ENCODE measurements around the gene F8A1. TPM values are rescaled to one million over a fixed set of nuclear protein-coding genes. Genes with fewer than 3 reads are reported as not detected.
"Not testable (repeated sequence)": the region's sequence is repeated elsewhere in the genome, so short reads cannot be mapped to it uniquely, and the experiment has no call there.

Gene F8A1
- total RNA-seq, 8 experiments from 2014 or later = 6.2 to 15.1 (median 9.4) TPM

DNA sequence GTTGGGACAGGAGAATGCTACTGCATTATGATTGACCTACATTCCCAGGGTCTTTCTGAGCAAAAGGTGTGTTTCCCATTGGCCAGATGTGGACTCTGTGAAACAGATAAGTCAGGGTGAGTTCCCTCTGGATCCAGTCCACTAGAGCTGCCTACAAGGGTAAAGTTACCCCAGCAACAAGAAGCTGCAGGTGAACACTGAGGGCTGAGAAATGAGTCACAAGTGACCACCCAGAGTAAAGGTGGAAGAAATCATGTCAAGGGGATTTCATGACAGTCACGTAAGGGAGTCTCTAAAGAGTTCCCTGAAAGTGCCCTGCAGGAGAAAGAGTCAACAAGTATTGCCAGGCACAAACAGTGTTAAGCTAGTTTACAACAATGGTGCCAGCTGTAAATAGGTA lies 16.3 kb downstream of the F8A1 start:
- Histone ChIP-seq H3K27ac (no peak overlapping the region), H3K4me3 (no peak overlapping the region), H3K4me1 (replicated peaks in 1 of 2) (no peaks in the 10 kb centered on the region)
- 50% methylated on average over 1 of the region's 1 CpG; no CpG with 5 or more reads in 9 of the 10 experiments for WGBS, 10 experiments
- no peak for ATAC-seq (replicated peaks in 6 of 8)
- in situ Hi-C loops (cut with MboI; ENCODE audit: low pct_unique_long_range_greater_than_20kb in 2 of 9, low sequenced_read_pairs in 9 of 9, unreplicated experiment in 9 of 9) = no loop called here

DNA sequence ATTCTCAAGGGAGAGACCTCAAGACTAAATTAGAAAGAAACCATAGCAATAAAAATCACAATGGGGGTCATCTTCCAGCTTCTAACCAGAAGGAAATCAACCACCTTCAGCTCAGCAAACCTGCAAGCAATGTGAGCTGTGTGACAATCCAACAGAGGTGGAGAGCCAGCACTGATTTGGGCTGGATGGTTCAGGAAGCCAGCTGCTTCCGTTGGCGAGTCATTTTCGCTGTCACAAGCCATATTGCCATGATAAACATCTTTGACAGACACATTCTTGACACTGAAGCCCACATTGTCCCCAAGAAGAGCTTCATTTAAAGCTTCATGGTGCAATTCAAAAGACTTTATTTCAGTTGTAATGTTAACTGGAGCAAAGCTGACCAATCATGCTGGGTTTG lies 22.7 kb downstream of the F8A1 start:
- in situ Hi-C loops (cut with MboI; ENCODE audit: low pct_unique_long_range_greater_than_20kb in 2 of 9, low sequenced_read_pairs in 9 of 9, unreplicated experiment in 9 of 9) = no loop called here
- ATAC-seq (replicated peaks in 6 of 8) = no peak
- Histone ChIP-seq H3K4me1 (replicated peaks in 1 of 2) (no peaks in the 10 kb centered on the region), H3K27ac (no peak overlapping the region), H3K4me3 (no peak overlapping the region)
- WGBS, 10 experiments = 47% methylated on average over 3 of the region's 3 CpGs; no CpG with 5 or more reads in 9 of the 10 experiments

DNA sequence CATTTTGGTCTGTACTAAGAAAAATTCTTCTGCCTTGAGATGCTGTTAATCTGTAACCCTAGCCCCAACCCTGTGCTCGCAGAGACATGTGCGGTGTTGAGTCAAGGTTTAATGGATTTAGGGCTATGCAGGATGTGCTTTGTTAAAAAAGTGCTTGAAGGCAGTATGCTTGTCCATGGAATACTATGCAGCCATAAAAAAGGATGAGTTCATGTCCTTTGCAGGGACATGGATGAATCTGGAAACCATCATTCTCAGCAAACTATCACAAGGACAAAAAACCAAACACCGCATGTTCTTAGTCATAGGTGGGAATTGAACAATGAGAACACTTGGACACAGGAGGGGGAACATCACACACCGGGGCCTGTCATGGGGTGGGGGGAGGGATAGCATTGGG lies 23.9 kb downstream of the F8A1 start:
- in situ Hi-C loops (cut with MboI; ENCODE audit: low pct_unique_long_range_greater_than_20kb in 2 of 9, low sequenced_read_pairs in 9 of 9, unreplicated experiment in 9 of 9); H3K4me1 ChIP-seq (replicated peaks in 1 of 2); H3K27ac ChIP-seq; H3K4me3 ChIP-seq; ATAC-seq (replicated peaks in 6 of 8): not testable (repeated sequence)
- 57 to 90% (median 70%) methylated on average over 2 to 3 of the region's 4 CpGs; no CpG with 5 or more reads in 7 of the 10 experiments for WGBS, 10 experiments

DNA sequence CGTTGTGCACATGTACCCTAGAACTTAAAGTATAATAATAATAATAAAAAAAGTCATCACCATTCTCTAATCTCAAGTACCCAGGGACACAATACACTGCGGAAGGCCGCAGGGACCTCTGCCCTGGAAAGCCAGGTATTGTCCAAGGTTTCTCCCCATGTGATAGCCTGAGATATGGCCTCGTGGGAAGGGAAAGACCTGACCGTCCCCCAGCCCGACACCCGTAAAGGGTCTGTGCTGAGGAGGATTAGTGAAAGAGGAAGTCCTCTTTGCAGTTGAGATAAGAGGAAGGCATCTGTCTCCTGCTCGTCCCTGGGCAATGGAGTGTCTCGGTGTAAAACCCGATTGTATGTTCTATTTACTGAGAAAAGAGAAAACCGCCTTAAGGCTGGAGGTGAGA lies 24.4 kb downstream of the F8A1 start:
- in situ Hi-C loops (cut with MboI; ENCODE audit: low pct_unique_long_range_greater_than_20kb in 2 of 9, low sequenced_read_pairs in 9 of 9, unreplicated experiment in 9 of 9); H3K27ac ChIP-seq; H3K4me3 ChIP-seq; ATAC-seq (replicated peaks in 6 of 8); H3K4me1 ChIP-seq (replicated peaks in 1 of 2): not testable (repeated sequence)
- 50 to 59% methylated on average over 2 of the region's 11 CpGs; no CpG with 5 or more reads in 8 of the 10 experiments for WGBS, 10 experiments

DNA sequence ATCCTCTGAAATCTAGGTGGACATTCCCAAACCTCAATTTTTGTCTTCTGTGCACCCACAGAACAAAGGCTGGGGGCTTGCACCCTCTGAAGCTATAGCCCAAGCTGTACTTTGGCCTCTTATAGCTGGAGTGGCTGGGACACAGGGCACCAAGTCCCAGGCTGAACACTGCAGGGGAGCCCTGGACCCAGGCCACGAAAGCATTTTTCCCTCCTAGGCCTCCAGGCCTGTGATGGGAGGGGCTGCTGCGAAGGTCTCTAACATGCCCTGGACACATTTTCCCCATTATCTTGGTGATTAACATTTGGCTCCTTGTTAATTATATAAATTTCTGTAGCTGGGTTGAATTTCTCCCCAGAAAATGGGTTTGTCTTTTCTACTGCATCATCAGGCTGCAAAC lies 27.9 kb downstream of the F8A1 start:
- no peak overlapping the region for H3K4me3 ChIP-seq
- H3K4me1 ChIP-seq (replicated peaks in 1 of 2) = no peaks in the 10 kb centered on the region
- ATAC-seq (replicated peaks in 6 of 8) = no peak
- in situ Hi-C loops (cut with MboI; ENCODE audit: low pct_unique_long_range_greater_than_20kb in 2 of 9, low sequenced_read_pairs in 9 of 9, unreplicated experiment in 9 of 9) = no loop called here
- no peak overlapping the region for H3K27ac ChIP-seq
- WGBS, 10 experiments = 65 to 100% methylated on average over 1 to 2 of the region's 2 CpGs; no CpG with 5 or more reads in 8 of the 10 experiments

DNA sequence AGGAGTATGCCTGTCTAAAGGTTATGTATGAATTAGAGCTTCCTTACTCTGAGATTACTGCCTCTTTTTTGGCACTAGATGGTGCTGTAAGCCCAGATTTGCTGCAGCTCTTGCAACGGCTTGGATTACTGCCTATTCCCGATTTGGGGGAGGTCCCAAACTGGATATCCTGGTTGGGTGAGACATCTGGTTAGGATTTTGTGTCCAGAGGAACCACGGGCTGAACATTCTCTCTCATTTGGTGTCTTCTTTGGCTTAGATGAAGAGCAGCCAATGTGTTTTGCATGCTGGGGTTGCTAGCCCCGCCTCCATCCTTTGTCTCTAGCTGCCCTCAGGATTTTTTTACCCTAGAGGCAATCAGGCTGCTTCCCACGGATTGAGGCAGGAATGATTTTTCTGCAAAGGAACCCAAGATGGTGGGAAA lies 31.9 kb downstream of the F8A1 start:
- ATAC-seq (replicated peaks in 6 of 8) = peak; percentile 76 to 99 (median 81)
- in situ Hi-C loops (cut with MboI; ENCODE audit: low pct_unique_long_range_greater_than_20kb in 2 of 9, low sequenced_read_pairs in 9 of 9, unreplicated experiment in 9 of 9) = no loop called here
- 0% methylated on average over 1 to 4 of the region's 5 CpGs; no CpG with 5 or more reads in 7 of the 10 experiments for WGBS, 10 experiments
- Histone ChIP-seq H3K4me1 (replicated peaks in 1 of 2) (no peaks in the 10 kb centered on the region), H3K4me3 (peak overlapping the region in 4 of 5 donors; percentile 16 to 22 (median 17)), H3K27ac (peak overlapping the region; percentile 20 to 52)

DNA sequence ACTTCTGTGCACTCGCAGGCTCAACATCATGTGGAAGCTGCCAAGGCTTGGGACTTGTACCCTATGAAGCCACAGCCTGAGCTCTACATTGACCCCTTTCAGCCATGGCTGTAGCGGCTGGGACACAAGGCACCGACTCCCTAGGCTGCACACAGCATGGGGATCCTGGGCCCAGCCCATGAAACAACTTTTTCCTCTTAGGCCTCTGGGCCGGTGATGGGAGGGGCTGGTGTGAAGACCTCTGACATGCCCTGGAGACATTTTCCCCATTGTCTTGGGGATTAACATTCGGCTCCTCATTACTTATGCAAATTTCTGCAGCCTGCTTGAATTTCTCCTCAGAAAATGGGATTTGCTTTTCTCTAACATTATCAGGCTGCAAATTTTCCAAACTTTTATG lies 38.6 kb downstream of the F8A1 start:
- 57% methylated on average over 4 of the region's 5 CpGs; no CpG with 5 or more reads in 9 of the 10 experiments for whole genome bisulfite sequencing, 10 experiments
- H3K27ac ChIP-seq; in situ Hi-C loops (cut with MboI; ENCODE audit: low pct_unique_long_range_greater_than_20kb in 2 of 9, low sequenced_read_pairs in 9 of 9, unreplicated experiment in 9 of 9); H3K4me1 ChIP-seq (replicated peaks in 1 of 2); H3K4me3 ChIP-seq; ATAC-seq (replicated peaks in 6 of 8): not testable (repeated sequence)

Other genes with a start within 250 kb of the F8A1 start
- under 1 TPM in 1 of 8 experiments, not detected in 7; 0.38 TPM for gene CTAG2, start 232.8 kb upstream of the F8A1 start, total RNA-seq
- gene GAB3, start 135.3 kb upstream of the F8A1 start, total RNA-seq = 10 to 100 TPM in 2 of 8 experiments, 1 to 10 TPM in 1, under 1 TPM in 3, not detected in 2; 0.38 to 13.8 (median 2.1) TPM
- gene DKC1, start 123.5 kb upstream of the F8A1 start, total RNA-seq = 100 to 1,000 TPM in 1 of 8 experiments, 10 to 100 TPM in 7; 19.0 to 120 (median 36.1) TPM
- 10 to 100 TPM in 3 of 8 experiments, 1 to 10 TPM in 5; 3.9 to 12.4 (median 8.6) TPM for gene MPP1, start 80.9 kb upstream of the F8A1 start, total RNA-seq
- gene SMIM9, start 51.7 kb upstream of the F8A1 start, total RNA-seq = not detected
- 1 to 10 TPM; 1.2 to 5.3 (median 3.1) TPM for gene F8, start 136.4 kb downstream of the F8A1 start, total RNA-seq
- 10 to 100 TPM; 50.0 to 85.2 (median 69.6) TPM for gene FUNDC2, start 140.5 kb downstream of the F8A1 start, total RNA-seq
- 10 to 100 TPM in 1 of 8 experiments, 1 to 10 TPM in 7; 3.4 to 21.1 (median 6.9) TPM for gene CMC4, start 184.8 kb downstream of the F8A1 start, total RNA-seq
- 10 to 100 TPM in 7 of 8 experiments, 1 to 10 TPM in 1; 8.2 to 27.4 (median 15.0) TPM for gene MTCP1, start 184.8 kb downstream of the F8A1 start, total RNA-seq
- gene BRCC3, start 185.2 kb downstream of the F8A1 start, total RNA-seq = 10 to 100 TPM in 7 of 8 experiments, 1 to 10 TPM in 1; 8.5 to 27.3 (median 18.0) TPM